ENCODE results near the gene NPL.

The NPL gene

DNA sequence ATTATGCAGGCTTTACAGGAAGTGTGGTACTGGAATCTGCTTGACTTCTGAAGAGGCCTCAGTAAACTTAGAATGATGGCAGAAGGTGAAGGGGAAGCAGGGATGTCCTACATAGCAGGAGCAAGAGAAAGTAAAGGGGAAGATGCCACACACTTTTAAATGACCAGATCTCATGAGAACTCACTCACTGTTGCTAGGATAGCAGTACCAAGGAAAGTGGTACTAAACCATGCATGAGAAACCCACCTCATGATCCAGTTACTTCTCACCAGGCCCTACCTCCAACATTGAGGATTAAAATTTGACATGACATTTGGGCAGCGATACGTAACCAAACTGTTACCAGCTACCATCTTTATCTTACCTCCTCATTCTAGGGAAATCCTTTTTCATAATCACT lies 59.2 kb downstream of the NPL start:
- DNase-seq (ENCODE audit: low read depth in 1 of 2, low spot score in 1 of 2) = no peak
- Histone ChIP-seq H3K27me3 (ENCODE audit: insufficient read depth, poor library complexity, severe bottlenecking) (no peaks in the 10 kb centered on the region), H3K4me3 (replicated peaks; ENCODE audit: insufficient read depth, low read length) (no peak overlapping the region), H3K27ac (replicated peaks) (no peak overlapping the region)
- TF ChIP-seq POLR2AphosphoS5 (IDR thresholded peaks at IDR 0.05; ENCODE audit: low read depth) (no peak), CTCF (IDR thresholded peaks at IDR 0.05; ENCODE audit: insufficient read depth, low read length) (no peak), SPI1 (IDR thresholded peaks at IDR 0.05; ENCODE audit: borderline replicate concordance, low read depth) (no peak), GABPA (IDR thresholded peaks at IDR 0.05; ENCODE audit: low read depth) (no peak), REST (IDR thresholded peaks at IDR 0.05; ENCODE audit: insufficient replicate concordance, low read depth) (no peak)

DNA sequence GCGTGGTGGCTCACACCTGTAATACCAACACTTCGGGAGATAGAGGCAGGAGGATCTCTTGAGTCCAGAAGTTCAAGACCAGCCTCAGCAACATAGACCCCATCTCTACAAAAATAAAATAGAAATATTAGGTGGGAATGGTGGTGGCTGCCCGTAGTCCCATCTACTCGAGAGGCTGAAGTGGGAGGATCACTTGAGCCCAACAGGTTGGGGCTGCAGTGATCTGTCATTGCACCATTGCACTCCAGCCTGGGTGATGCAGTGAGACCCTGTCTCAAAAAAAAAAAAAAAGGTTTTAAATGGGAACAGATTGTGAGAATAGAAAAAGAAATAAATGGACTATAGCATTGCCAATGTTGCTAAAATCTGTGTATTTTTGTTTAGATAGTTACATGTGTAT lies 60.7 kb downstream of the NPL start:
- DNase-seq (ENCODE audit: low read depth in 1 of 2, low spot score in 1 of 2) = no peak
- H3K27ac ChIP-seq (replicated peaks) = no peak overlapping the region
- no peaks in the 10 kb centered on the region for H3K27me3 ChIP-seq (ENCODE audit: insufficient read depth, poor library complexity, severe bottlenecking)
- H3K4me3 ChIP-seq (replicated peaks; ENCODE audit: insufficient read depth, low read length) = no peak overlapping the region
- TF ChIP-seq REST (IDR thresholded peaks at IDR 0.05; ENCODE audit: insufficient replicate concordance, low read depth) (no peak), SPI1 (IDR thresholded peaks at IDR 0.05; ENCODE audit: borderline replicate concordance, low read depth) (no peak), POLR2AphosphoS5 (IDR thresholded peaks at IDR 0.05; ENCODE audit: low read depth) (no peak), GABPA (IDR thresholded peaks at IDR 0.05; ENCODE audit: low read depth) (no peak), CTCF (IDR thresholded peaks at IDR 0.05; ENCODE audit: insufficient read depth, low read length) (no peak)

DNA sequence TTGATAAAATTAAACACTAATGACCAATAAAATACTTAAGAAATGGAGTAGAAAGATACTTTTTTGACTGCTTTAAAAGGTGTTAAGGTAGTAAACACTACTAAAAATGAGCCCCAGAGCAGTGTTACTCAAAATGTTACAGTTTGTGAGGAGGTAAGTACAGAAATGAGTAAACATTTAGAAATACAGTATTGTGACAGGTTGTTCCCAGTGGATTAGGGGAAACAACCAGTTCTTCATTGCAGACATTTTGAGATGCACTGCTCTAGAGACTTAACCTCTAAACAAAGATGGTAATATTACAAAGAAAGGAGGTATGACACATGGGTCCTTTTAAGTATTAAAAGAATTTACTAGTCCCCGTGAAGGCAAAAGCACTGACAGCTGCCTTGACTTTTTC lies 62.3 kb downstream of the NPL start:
- H3K4me3 ChIP-seq (replicated peaks; ENCODE audit: insufficient read depth, low read length) = no peak overlapping the region
- TF ChIP-seq GABPA (IDR thresholded peaks at IDR 0.05; ENCODE audit: low read depth) (no peak), CTCF (IDR thresholded peaks at IDR 0.05; ENCODE audit: insufficient read depth, low read length) (no peak), POLR2AphosphoS5 (IDR thresholded peaks at IDR 0.05; ENCODE audit: low read depth) (no peak), SPI1 (IDR thresholded peaks at IDR 0.05; ENCODE audit: borderline replicate concordance, low read depth) (no peak), REST (IDR thresholded peaks at IDR 0.05; ENCODE audit: insufficient replicate concordance, low read depth) (no peak)
- no peak overlapping the region for H3K27ac ChIP-seq (replicated peaks)
- no peaks in the 10 kb centered on the region for H3K27me3 ChIP-seq (ENCODE audit: insufficient read depth, poor library complexity, severe bottlenecking)
- no peak for DNase-seq (ENCODE audit: low read depth in 1 of 2, low spot score in 1 of 2)

All from HL-60 (cell line).